GM19324 (cell line): ENCODE data around the gene OR51B2.
A peak's percentile ranks its signal among the peaks of the same experiment; 100 is the strongest.
"Not testable (repeated sequence)": the region's sequence is repeated elsewhere in the genome, so short reads cannot be mapped to it uniquely, and the experiment has no call there.

ENCODE experiments used
- ATAC-seq: cut with Tn5 transposase; IDR thresholded peaks from one replicate; pipeline ENCODE4 v1.9.1; 2021; ENCODE audit warnings: mild to moderate bottlenecking, moderate library complexity; ENCODE audit not compliant: unreplicated experiment, low FRiP score

The OR51B2 gene

DNA sequence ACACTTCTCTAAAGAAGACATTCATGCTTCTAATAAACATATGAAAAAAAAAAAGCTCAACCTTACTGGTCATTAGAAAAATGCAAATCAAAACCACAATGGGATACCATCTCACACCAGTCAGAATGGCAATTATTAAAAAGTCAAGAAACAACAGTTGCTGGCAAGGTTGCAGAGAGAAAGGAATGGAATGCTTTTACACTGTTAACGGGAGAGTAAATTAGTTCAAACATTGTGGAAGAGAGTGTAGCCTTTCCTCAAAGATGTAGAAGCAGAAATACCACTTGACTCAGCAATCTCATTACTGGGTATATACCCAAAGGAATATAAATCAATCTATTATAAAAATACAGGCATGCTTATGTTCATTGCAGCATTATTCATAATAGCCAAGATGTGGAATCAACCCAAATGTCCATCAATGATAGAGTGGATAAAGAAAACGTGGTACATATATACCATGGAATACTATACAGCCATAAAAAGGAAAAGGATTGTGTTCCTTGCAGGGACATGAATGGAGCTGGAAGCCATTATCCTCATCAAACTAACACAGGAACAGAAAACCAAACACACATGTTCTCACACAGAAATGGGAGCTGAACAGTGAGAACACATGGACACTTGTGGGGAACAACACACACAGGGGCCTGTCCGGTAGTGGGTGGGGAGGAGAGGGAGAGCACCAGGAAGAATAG lies 10.6 kb downstream of the OR51B2 start:
- ATAC-seq, result not testable (repeated sequence)

DNA sequence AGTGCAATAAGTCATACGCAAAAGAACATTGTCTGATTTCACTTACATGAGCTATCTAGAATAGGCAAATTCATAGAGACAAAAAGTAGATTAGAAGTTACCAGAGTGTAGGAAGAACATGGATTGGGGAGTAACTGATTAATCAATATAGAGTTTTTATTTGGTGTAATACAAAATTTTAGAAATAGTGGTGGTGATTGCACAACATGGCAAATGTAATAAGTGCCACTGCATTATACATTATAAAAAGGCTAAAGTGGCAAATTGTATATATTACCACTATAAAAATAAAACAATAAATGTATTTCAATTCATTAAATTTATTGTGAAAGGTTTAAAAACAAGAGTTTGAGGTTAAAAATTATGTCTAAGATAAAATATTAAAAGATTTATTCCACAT lies 13.7 kb downstream of the OR51B2 start:
- no peak for ATAC-seq

DNA sequence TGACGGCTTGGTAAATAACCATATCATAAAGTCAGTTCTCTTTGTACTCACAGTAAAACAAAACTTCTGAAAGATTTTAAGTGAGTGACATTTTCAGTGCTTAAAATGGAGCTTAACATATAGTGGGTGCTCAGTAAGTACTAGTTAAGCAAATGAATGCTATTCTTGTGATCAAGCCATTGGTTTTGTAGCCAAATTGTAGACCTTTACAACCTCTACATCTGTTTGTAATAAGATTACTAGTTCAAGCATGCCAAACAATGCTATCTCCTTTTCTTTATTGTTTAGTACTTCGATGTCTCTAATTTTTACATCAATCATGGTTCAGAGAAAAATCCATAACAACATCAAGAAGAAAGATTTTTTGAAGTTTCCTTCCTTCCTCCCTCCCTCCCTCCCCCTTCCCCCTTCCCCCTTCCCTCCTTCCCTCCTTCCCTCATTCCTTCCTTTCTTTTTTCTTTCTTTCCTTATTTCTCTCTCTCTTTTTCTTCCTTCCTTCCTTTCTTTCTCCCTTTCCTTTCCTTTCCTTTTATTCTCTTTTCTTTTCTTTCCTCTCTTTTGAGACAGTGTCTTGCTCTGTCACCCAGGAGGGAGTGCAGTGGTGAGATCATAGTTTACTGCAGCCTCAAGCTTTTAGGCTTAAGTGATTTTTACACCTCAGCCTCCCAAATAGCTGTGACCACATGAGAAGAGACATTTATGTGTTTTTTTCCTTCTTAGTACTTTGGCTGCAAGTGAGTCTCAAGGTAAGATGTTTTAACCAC lies 16.7 kb downstream of the OR51B2 start:
- no peak for ATAC-seq

DNA sequence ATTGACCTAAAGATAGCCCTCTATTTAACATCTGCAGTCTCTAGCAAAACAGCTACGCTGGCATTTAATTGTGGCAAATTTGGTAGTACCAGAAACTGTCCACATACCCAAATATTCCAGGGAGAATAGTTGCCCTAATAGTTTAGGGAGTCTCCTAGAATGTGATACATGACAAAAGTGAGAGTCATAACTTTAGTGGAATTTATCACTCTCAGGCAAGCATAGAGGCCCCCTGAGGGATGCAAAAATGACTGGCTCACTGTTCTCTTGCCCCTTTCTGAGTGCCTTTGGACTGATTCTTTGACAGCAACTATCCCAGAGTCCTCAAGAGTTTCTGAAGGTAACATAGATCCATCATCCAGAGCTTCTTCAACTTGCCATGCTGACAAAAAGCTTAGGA lies 20.1 kb downstream of the OR51B2 start:
- ATAC-seq, result no peak

DNA sequence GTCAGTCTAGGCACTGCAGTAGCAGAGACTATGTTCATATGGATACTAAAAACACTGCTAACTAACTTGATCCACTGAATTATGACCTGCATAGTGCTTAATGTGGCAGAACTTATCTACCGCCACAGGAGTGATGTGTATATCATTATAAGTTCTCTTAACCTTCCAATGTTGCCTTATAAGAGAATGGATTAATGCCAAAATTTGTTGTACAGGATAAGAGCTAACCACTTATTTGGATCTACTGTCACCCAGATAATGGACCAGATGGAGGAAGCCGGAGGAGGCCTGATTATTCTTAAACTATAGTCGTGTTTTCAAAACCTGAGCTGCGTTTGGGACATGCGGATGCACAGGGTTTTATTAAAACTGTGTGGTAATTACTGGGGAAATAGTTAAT lies 20.5 kb downstream of the OR51B2 start:
- no peak for ATAC-seq

DNA sequence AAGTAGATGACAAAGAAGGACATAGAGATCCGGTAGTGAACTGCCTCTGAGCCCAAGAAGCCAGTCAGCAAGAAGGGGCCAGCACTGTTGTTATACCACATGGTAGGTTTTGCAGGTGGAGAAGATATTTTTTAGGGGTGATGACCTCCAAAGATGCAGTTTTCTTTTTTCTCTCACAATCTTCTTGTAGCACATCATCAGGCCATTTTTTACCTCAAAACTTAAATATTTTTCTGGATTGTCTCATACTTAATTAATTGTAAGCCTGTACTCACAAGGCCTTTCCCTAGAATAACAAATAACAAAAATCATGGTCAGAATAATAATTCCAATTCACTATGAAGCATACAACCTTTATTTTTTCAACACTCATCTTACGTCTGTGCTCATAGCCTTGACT lies 22.3 kb downstream of the OR51B2 start, which contains the start of gene OR51B4:
OR51B4 (minus strand) TSS at position 101 of the 400 bp plus-strand sequence; CDS start at position 101, 0 bp downstream.
- no peak for ATAC-seq

DNA sequence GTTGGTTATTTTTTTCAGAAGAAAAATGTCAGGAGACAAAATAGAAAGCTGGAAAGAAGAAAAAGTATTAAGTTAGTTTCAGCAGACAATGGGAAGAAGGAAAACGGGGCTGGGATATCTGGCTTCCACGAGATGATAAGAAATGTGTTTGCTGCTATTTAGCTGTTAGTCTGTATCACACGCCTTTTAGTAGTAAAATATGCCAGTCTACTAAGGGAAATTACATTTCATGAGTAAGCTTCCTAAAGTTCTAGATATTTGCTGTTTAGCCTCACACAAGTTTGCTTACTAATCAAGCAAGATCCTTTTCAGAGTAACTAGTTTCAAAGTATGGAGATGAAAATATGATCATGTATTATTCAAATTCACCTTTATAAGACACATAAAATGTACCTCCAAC lies 23.8 kb downstream of the OR51B2 start:
- no peak for ATAC-seq

DNA sequence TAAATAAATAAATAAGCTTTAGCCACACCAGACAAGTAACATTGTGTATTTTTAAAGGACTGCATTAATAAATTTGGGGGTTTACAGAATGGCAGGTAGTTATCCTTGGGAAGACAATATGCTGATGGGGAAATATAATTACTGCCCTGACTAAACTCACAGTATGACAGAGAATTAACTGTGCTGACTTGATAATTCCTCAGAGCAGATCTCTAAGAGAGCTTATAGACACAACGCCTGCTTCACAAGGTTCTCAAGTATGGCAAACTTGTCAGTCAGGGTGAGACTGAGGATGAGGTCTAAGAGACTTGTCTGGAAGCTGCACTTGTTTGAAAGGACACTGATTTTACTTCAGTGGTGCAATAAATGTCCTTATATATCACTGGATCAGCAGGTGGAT lies 25.6 kb downstream of the OR51B2 start:
- no peak for ATAC-seq

DNA sequence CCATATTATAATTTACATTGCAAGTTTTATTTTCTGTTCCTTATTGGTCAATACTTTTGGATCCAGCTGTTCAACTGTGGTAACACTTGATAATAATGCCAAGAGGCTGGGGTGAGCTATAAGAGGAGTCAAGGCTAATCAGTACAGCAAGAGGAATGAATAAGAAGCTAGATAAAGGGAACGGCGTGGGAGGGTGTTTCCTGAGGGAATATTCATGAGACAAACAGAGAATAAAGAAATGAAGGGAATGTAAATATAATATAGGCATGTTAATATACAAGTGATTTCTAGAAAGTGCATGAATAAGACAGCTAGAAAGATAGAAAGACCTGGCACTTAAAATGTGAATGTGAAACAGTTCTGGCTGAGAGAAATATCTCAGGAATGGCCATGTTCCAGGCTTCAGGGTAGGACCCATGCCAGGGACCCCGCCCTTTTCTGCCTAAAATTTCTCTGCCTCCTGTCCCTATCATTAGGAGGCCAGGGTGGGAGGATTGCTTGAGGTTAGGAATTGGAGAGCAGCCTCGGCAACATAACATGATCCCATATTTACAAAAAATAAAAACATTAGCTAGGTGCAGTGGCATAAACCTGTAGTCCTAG lies 26.3 kb downstream of the OR51B2 start:
- no peak for ATAC-seq

DNA sequence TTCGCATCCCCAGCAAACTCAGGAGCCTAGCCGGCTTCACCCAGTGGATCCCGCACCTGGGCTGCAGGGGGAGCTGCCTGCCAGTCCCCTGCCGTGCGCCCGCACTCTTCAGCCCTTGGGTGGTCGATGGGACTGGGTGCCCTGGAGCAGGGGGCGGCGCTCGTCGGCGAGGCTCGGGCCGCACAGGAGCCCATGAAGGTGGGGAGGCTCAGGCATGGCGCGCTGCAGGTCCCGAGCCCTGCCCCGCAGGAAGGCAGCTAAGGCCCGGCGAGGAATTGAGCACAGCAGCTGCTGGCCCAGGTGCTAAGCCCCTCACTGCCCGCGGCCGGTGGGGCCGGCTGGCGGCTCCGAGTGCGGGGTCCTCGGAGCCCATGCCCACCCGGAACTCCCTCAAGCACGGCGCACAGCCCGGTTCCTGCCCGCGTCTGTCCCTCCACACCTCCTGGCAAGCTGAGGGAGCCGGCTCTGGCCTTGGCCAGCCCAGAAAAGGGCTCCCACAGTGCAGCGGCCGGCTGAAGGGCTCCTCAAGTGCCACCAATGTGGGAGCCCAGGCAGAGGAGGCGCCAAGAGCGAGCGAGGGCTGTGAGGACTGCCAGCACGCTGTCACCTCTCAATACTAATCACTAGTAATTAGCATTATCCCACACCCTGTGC lies 29.6 kb downstream of the OR51B2 start:
- ATAC-seq, result not testable (repeated sequence)

DNA sequence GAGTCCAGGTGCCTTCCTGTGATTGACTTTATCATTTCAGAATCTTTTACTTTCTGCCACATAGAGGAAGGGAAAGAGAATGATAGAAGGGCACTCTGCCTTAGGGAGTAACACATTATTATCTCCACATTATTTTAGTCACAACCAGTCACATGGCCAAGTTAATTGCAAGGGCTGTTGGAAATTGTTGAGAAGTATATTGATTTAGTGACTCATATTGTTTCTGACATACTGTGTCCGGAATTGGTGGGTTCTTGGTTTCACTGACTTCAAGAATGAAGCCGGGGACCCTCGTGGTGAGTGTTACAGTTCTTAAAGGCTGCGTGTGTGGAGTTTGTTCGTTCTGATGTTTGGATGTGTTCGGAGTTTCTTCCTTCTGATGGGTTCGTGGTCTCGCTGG lies 31.1 kb downstream of the OR51B2 start:
- no peak for ATAC-seq

DNA sequence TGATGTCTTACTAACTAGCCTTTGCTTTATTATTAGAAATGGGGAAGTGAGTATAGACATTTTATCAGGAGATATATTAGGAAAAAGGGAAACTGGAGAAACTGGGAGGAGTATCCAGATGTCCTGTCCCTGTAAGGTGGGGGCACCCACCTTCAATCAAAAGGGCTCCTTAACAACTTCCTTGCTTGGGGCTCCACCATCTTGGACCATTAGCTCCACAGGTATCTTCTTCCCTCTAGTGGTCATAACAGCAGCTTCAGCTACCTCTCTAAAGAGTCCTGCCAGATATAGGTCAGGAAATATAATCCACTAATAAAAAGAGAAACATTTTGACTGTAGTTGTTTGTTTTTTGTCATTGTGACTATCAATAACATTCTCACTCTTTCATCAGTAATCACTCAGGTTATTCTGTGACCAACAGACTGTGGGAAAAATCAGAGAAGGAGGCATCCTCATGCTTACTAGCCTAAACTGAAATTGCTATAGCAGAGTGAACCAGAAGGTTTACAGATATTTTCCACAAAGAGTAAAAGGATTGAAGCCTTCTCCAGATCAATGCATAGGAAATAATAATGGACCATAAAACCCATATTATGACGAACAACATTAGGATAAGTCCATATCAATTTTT lies 32.8 kb downstream of the OR51B2 start:
- peak; percentile 87 for ATAC-seq

DNA sequence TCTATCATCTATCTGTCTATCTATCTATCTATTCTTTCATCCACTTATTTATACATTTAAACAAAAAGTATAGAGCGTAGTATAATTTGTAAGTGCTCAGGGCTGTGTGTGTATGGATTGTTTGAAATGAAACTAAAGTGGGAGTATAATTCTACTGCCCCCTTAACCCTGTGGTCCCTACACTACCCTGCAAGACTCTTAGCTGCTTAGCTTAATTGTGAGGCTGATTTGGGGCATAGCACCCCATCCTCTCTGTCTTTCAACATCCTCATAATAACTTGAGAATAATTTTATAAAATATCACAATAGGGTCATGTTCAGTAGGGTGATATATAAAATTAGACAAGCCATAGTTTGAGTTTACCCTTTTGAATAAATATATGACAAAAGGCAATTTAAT lies 34.0 kb downstream of the OR51B2 start:
- ATAC-seq, result no peak

DNA sequence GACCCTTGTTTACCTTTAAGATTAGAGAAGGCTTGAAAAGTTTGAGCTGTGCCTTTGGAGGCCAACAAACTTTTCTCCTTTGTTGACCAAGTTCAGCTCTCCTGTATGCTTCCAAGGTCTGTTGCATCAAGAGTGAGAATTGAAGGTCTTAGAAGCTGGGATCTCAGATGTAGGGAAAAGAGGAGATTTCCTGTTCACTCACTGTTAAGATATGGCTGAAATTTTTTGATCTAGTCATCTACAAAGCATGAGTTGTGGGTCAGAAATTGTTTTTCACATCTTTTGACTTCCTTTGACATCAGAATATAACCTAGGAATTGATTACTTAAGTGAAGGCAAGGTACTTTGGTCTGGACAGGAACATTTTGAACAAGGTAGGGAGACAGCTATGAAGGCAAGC lies 34.4 kb downstream of the OR51B2 start:
- ATAC-seq, result no peak

DNA sequence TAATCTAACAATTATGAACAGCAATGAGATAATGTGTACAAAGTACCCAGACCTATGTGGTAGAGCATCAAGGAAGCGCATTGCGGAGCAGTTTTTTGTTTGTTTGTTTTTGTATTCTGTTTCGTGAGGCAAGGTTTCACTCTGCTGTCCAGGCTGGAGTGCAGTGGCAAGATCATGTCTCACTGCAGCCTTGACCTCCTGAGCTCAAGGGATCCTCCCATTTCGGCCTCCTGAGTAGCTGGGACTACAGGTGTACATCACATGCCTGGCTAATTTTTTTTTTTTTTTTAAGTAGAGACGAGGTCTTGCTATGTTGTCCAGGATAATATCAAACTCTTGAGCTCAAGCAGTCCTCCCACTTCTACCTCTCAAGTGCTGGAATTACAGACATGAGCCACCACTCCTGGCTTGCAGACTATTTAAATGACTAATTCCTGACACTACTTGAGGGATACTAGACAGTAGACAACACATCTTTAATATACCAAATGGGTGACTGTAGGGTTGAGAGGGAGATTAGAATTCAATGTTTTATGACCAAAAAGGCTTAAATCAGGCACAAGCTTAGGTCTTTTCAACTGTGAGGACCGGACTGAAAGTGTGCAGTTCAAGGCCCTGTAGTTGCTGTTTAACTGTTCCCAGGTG lies 35.1 kb downstream of the OR51B2 start:
- no peak for ATAC-seq

DNA sequence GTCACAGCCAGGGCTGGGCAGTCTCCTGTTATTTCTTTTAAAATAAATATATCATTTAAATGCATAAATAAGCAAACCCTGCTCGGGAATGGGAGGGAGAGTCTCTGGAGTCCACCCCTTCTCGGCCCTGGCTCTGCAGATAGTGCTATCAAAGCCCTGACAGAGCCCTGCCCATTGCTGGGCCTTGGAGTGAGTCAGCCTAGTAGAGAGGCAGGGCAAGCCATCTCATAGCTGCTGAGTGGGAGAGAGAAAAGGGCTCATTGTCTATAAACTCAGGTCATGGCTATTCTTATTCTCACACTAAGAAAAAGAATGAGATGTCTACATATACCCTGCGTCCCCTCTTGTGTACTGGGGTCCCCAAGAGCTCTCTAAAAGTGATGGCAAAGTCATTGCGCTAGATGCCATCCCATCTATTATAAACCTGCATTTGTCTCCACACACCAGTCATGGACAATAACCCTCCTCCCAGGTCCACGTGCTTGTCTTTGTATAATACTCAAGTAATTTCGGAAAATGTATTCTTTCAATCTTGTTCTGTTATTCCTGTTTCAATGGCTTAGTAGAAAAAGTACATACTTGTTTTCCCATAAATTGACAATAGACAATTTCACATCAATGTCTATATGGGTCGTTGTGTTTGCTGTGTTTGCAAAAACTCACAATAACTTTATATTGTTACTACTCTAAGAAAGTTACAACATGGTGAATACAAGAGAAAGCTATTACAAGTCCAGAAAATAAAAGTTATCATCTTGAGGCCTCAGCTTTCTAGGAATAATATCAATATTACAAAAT lies 35.8 kb downstream of the OR51B2 start:
- no peak for ATAC-seq

DNA sequence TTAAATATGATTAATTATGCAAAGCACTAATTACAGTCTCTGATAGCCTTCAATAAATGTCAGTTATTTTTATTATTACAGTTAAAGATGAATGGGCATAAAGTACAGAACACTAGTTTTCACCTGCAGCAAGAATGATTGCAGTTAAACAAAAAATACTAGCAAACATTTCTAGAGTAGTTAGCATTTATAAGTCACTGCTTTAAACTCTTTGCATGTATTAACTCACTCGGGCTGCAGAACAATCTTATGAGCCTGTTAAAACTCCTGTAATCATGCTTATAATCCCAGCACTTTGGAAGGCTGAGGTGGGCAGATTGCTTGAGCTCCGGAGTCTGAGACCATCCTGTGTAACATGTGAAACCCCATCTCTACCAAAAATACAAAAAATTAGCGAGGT lies 37.2 kb downstream of the OR51B2 start:
- no peak for ATAC-seq

DNA sequence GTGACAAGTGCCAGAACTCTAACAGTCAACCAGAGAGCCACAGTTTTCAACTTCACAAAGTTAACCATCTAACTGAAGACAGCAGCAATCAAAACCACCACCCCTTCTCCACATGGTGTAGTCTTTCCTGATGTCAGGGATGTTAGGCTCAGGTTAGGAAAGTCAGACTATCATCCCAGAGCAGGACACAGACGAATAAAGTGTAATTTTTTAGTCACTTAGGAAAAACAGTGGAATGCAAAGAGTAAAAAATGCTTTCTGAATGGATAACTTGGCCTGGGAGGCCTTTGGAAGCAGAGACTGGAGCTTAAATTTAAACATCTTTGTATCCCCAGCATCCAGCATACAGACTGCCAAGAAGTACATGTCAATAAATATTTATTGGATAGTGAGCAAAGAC lies 37.7 kb downstream of the OR51B2 start:
- ATAC-seq, result no peak

DNA sequence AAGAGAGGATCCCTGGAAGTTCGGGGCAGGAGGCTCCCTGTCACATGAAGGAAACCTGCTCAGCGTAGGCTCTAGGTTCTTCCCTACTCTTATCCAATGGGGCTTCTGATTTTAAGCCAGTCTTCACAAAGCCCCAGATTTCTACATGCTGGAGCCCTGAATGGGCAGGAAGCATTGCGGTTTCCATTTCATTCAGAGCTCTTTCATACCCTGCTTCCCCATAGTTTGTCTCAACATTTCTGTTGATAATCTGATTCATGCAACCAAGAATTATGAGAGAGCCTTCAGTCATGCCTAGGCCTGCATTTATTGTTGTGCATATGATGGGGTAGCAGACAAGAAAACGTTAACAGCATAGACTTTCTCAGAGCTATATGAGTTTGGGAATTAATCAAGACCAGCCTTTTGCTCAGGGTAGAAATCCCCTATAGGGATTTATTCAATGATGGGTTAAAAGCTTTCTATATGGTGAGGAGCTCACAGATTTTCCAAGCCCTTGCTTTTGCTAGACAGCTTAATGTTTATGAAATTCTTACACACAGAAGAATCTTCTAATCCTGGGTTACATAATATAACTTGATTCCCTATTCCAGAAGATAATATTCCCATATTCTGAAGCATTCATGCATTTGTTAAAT lies 38.3 kb downstream of the OR51B2 start:
- ATAC-seq, result no peak
